Measurements from ENCODE around the gene SMG6.
"Not testable (repeated sequence)": the region's sequence is repeated elsewhere in the genome, so short reads cannot be mapped to it uniquely, and the experiment has no call there.

Gene SMG6

GRCh38 chr17:2303204-2304188 lies at the start of gene SMG6, which contains the start of gene SRR:
SMG6 (minus strand) TSS chr17:2303785; CDS start chr17:2303720, 65 bp downstream.
SRR (plus strand) TSS chr17:2303950; CDS start chr17:2315561, 11,611 bp downstream.
- peak; percentile 95 for DNase-seq

- DNase-seq, result no peak
Observed at GRCh38 chr17:2351269-2351668, 47.7 kb upstream of the SMG6 start.

- no peak for DNase-seq
Observed at GRCh38 chr17:2347805-2348685, 44.5 kb upstream of the SMG6 start.

- DNase-seq, result no peak
Observed at GRCh38 chr17:2346475-2346874, 42.9 kb upstream of the SMG6 start.

GRCh38 chr17:2344528-2344927 lies 40.9 kb upstream of the SMG6 start:
- DNase-seq, result no peak

GRCh38 chr17:2343421-2343820 lies 39.8 kb upstream of the SMG6 start:
- DNase-seq, result peak; percentile 43

- DNase-seq, result no peak
Observed at GRCh38 chr17:2338315-2338657, 34.7 kb upstream of the SMG6 start.

- DNase-seq, result peak; percentile 68
Observed at GRCh38 chr17:2337544-2338314, 34.1 kb upstream of the SMG6 start.

GRCh38 chr17:2336852-2337543 lies 33.4 kb upstream of the SMG6 start, which contains the start of gene SGSM2:
SGSM2 (plus strand) TSS chr17:2337501; CDS start chr17:2337689, 188 bp downstream.
- DNase-seq, result peak; percentile 80

GRCh38 chr17:2336215-2336851 lies 32.7 kb upstream of the SMG6 start, which contains the start of gene TSR1:
TSR1 (minus strand) TSS chr17:2336457; CDS start chr17:2336427, 30 bp downstream.
- DNase-seq, result peak; percentile 88

- DNase-seq, result no peak
Observed at GRCh38 chr17:2335726-2336214, 32.2 kb upstream of the SMG6 start.

- no peak for DNase-seq
Observed at GRCh38 chr17:2331303-2331702, 27.7 kb upstream of the SMG6 start.

GRCh38 chr17:2323629-2324314 lies 20.2 kb upstream of the SMG6 start:
- no peak for DNase-seq

- DNase-seq, result no peak
Observed at GRCh38 chr17:2321399-2321798, 17.8 kb upstream of the SMG6 start.

- no peak for DNase-seq
Observed at GRCh38 chr17:2319051-2319450, 15.5 kb upstream of the SMG6 start.

- DNase-seq, result no peak
Observed at GRCh38 chr17:2317796-2318195, 14.2 kb upstream of the SMG6 start.

GRCh38 chr17:2316916-2317205 lies 13.3 kb upstream of the SMG6 start:
- DNase-seq, result not testable (repeated sequence)

- no peak for DNase-seq
Observed at GRCh38 chr17:2312736-2313135, 9.2 kb upstream of the SMG6 start.

GRCh38 chr17:2309338-2310154 lies 6.0 kb upstream of the SMG6 start:
- DNase-seq, result no peak

- DNase-seq, result no peak
Observed at GRCh38 chr17:2304931-2305330, 1.3 kb upstream of the SMG6 start.

Data from activated T-cell treated with anti-CD3 and anti-CD28 coated beads, Interleukin-2, amount 50 U/mL, for 1 hour (primary cell).